Mesenchymal stem cell (in vitro differentiated cells and primary cell): ENCODE results near the gene COIL.
"Not testable (repeated sequence)": the region's sequence is repeated elsewhere in the genome, so short reads cannot be mapped to it uniquely, and the experiment has no call there.

Source experiments
- DNase-seq: peaks from one replicate; pipeline ENCODE4 v3.0.0-alpha.2; 2013
- H2AFZ ChIP-seq: one replicate; pipeline ENCODE4 v1.6.1; 2013; ENCODE audit warnings: low read depth, mild to moderate bottlenecking, control low read depth, inconsistent platforms, low read length, moderate library complexity
- H2AK5ac ChIP-seq: 2 replicates; pipeline ENCODE4 v1.6.1; 2013; ENCODE audit warnings: low read length, moderate library complexity, mild to moderate bottlenecking, inconsistent platforms; ENCODE audit not compliant: severe bottlenecking
- H2BK120ac ChIP-seq: one replicate; pipeline ENCODE4 v1.6.1; 2013; ENCODE audit warnings: low read depth, mild to moderate bottlenecking, inconsistent platforms, low read length, moderate library complexity
- H2BK12ac ChIP-seq, 2 experiments: one replicate each; pipeline ENCODE4 v1.6.1; 2013; ENCODE audit warnings: inconsistent platforms in 2 of 2, low read length in 2 of 2, mild to moderate bottlenecking in 2 of 2, moderate library complexity in 2 of 2, control low read depth in 1 of 2
- H2BK15ac ChIP-seq: one replicate; pipeline ENCODE4 v1.6.1; 2013; ENCODE audit warnings: mild to moderate bottlenecking, low read depth, inconsistent platforms; ENCODE audit not compliant: poor library complexity, severe bottlenecking
- H2BK5ac ChIP-seq: 2 replicates; pipeline ENCODE4 v1.6.1; 2013; ENCODE audit warnings: low read depth, mild to moderate bottlenecking, low read length, control low read depth, inconsistent platforms; ENCODE audit not compliant: poor library complexity, severe bottlenecking
- H3K14ac ChIP-seq, 2 experiments: one replicate each; pipeline ENCODE4 v1.6.1; 2013; ENCODE audit warnings: inconsistent platforms in 2 of 2, low read length in 2 of 2, control low read depth in 1 of 2, mild to moderate bottlenecking in 1 of 2, moderate library complexity in 1 of 2
- H3K18ac ChIP-seq, 2 experiments: one replicate each; pipeline ENCODE4 v1.6.1; 2013; ENCODE audit warnings: inconsistent platforms in 2 of 2, low read length in 2 of 2, control low read depth in 1 of 2, low read depth in 1 of 2, mild to moderate bottlenecking in 1 of 2
- H3K23ac ChIP-seq, 2 experiments: one replicate each; pipeline ENCODE4 v1.6.1; 2013; ENCODE audit warnings: inconsistent platforms in 2 of 2, low read length in 2 of 2, mild to moderate bottlenecking in 2 of 2, moderate library complexity in 2 of 2, control low read depth in 1 of 2
- H3K27ac ChIP-seq: 2 replicates; pipeline ENCODE4 v1.5.1; 2013; ENCODE audit warnings: mild to moderate bottlenecking, moderate library complexity, low read length, control low read depth, inconsistent platforms; ENCODE audit not compliant: poor library complexity, severe bottlenecking
- H3K27me3 ChIP-seq, 2 experiments: 2 replicates each; pipeline versions ENCODE4 v1.6.1 to v1.7.0; 2013; ENCODE audit warnings: low read length in 2 of 2, mild to moderate bottlenecking in 2 of 2, moderate library complexity in 2 of 2, control low read depth in 1 of 2, inconsistent platforms in 1 of 2; ENCODE audit not compliant: control insufficient read depth in 1 of 2, insufficient read depth in 1 of 2
- H3K36me3 ChIP-seq, 2 experiments: 2 replicates each; pipeline versions ENCODE4 v1.6.1 to v1.7.0; 2013; ENCODE audit warnings: low read length in 2 of 2, control low read depth in 1 of 2, inconsistent platforms in 1 of 2, low read depth in 1 of 2, mild to moderate bottlenecking in 1 of 2; ENCODE audit not compliant: insufficient read depth in 2 of 2, control insufficient read depth in 1 of 2
- H3K4ac ChIP-seq, 2 experiments: one replicate each; pipeline ENCODE4 v1.6.1; 2013; ENCODE audit warnings: inconsistent platforms in 2 of 2, low read length in 2 of 2, mild to moderate bottlenecking in 2 of 2, moderate library complexity in 2 of 2, control low read depth in 1 of 2, low read depth in 1 of 2
- H3K4me1 ChIP-seq: 2 replicates; pipeline ENCODE4 v1.6.1; 2013; ENCODE audit warnings: low read depth, low read length, control low read depth; ENCODE audit not compliant: control insufficient read depth, insufficient read depth
- H3K4me2 ChIP-seq: 2 replicates; pipeline ENCODE4 v1.6.1; 2013; ENCODE audit warnings: low read length, mild to moderate bottlenecking, inconsistent platforms; ENCODE audit not compliant: poor library complexity, severe bottlenecking
- H3K4me3 ChIP-seq, 2 experiments: 2 replicates each; pipeline versions ENCODE4 v1.5.1 to v1.7.0; 2013; ENCODE audit warnings: low read length in 2 of 2, mild to moderate bottlenecking in 2 of 2, control low read depth in 1 of 2, low read depth in 1 of 2; ENCODE audit not compliant: insufficient read depth in 1 of 2
- H3K79me1 ChIP-seq: replicated peaks from 2 replicates; pipeline ENCODE4 v1.6.1; 2013; ENCODE audit warnings: mild to moderate bottlenecking, control low read depth, low read length, inconsistent platforms; ENCODE audit not compliant: poor library complexity, severe bottlenecking
- H3K9ac ChIP-seq: 2 replicates; pipeline ENCODE4 v1.7.0; 2013; ENCODE audit warnings: mild to moderate bottlenecking, low read length, moderate library complexity
- H3K9me3 ChIP-seq: 2 replicates; pipeline ENCODE4 v1.7.0; 2013; ENCODE audit warnings: mild to moderate bottlenecking, low read length; ENCODE audit not compliant: control insufficient read depth
- H4K8ac ChIP-seq: one replicate; pipeline ENCODE4 v1.6.1; 2013; ENCODE audit warnings: inconsistent platforms, mild to moderate bottlenecking, low read length, moderate library complexity
- H4K91ac ChIP-seq: one replicate; pipeline ENCODE4 v1.6.1; 2013; ENCODE audit warnings: mild to moderate bottlenecking, low read length, inconsistent platforms
- WGBS: methylation state at CpG from one replicate; pipeline ENCODE4 v1.1.7; 2013; ENCODE audit warnings: mixed read lengths; 5-methylcytosine and 5-hydroxymethylcytosine counted together

Gene COIL

GRCh38 chr17:56943505-56944125 is 17.2 kb downstream of the COIL start:
- Histone ChIP-seq H2AK5ac (no peak overlapping the region), H2BK15ac (no peak overlapping the region), H3K4ac (no peak overlapping the region), H3K4me1 (no peaks in the 10 kb centered on the region), H3K18ac (no peak overlapping the region), H3K27ac (no peak overlapping the region), H2BK12ac (no peak overlapping the region), H4K8ac (no peak overlapping the region), H3K79me1 (peaks cover 14% of the 10 kb centered on the region), H3K14ac (no peak overlapping the region), H3K23ac (no peak overlapping the region), H2BK120ac (no peak overlapping the region), H3K36me3 (peaks cover 30 to 71% of the 10 kb centered on the region in 2 experiments), H3K9me3 (no peaks in the 10 kb centered on the region), H2BK5ac (no peak overlapping the region), H3K27me3 (no peaks in the 10 kb centered on the region), H3K4me2 (no peak overlapping the region), H3K4me3 (no peak overlapping the region), H3K9ac (no peak overlapping the region), H2AFZ (no peak overlapping the region), H4K91ac (no peak overlapping the region)
- WGBS: 79% methylated on average over 8 of the region's 10 CpGs
- peak; percentile 22 for DNase-seq

GRCh38 chr17:56939869-56940484 is 20.9 kb downstream of the COIL start:
- H3K79me1 ChIP-seq: peaks cover 15% of the 10 kb centered on the region
- H2AK5ac ChIP-seq: no peak overlapping the region
- WGBS: 61% methylated on average over 9 of the region's 11 CpGs
- H3K4me1 ChIP-seq: no peaks in the 10 kb centered on the region
- no peak overlapping the region for H3K27ac ChIP-seq
- H3K4me3 ChIP-seq: no peak overlapping the region
- H3K14ac ChIP-seq: no peak overlapping the region
- peak; percentile 77 for DNase-seq
- H3K23ac ChIP-seq: no peak overlapping the region
- no peak overlapping the region for H3K4me2 ChIP-seq
- H2BK12ac ChIP-seq: no peak overlapping the region
- no peak overlapping the region for H3K18ac ChIP-seq
- H2AFZ ChIP-seq: no peak overlapping the region
- no peak overlapping the region for H4K91ac ChIP-seq
- no peaks in the 10 kb centered on the region for H3K9me3 ChIP-seq
- no peak overlapping the region for H4K8ac ChIP-seq
- H2BK120ac ChIP-seq: no peak overlapping the region
- no peak overlapping the region for H3K4ac ChIP-seq
- H3K36me3 ChIP-seq: peaks cover 26 to 66% of the 10 kb centered on the region in 2 experiments
- no peak overlapping the region for H2BK15ac ChIP-seq
- no peaks in the 10 kb centered on the region for H3K27me3 ChIP-seq
- H3K9ac ChIP-seq: no peak overlapping the region
- no peak overlapping the region for H2BK5ac ChIP-seq

- H2BK5ac ChIP-seq, H2BK15ac ChIP-seq, H3K18ac ChIP-seq, H4K8ac ChIP-seq, H3K9ac ChIP-seq, H3K9me3 ChIP-seq, H3K27ac ChIP-seq, H3K27me3 ChIP-seq, H3K14ac ChIP-seq, H3K4me2 ChIP-seq, H3K4me1 ChIP-seq, H2AFZ ChIP-seq, H4K91ac ChIP-seq, H2AK5ac ChIP-seq, DNase-seq, H2BK120ac ChIP-seq, H3K4ac ChIP-seq, H3K4me3 ChIP-seq, H2BK12ac ChIP-seq, H3K23ac ChIP-seq: not testable (repeated sequence)
- 89% methylated on average over 3 of the region's 5 CpGs for WGBS
- peaks cover 13% of the 10 kb centered on the region for H3K79me1 ChIP-seq
- peaks cover 22 to 69% of the 10 kb centered on the region in 2 experiments for H3K36me3 ChIP-seq
Measured at GRCh38 chr17:56938206-56938605, 22.6 kb downstream of the COIL start.

GRCh38 chr17:56937687-56938086 is 23.2 kb downstream of the COIL start:
- Histone ChIP-seq H3K4me1 (no peaks in the 10 kb centered on the region), H3K27me3 (no peaks in the 10 kb centered on the region), H2AFZ (no peak overlapping the region), H3K4ac (no peak overlapping the region), H3K27ac (no peak overlapping the region), H2BK12ac (no peak overlapping the region), H3K9ac (peak overlapping the region; percentile 1), H3K9me3 (no peaks in the 10 kb centered on the region), H3K79me1 (peaks cover 13% of the 10 kb centered on the region), H4K91ac (no peak overlapping the region), H2BK5ac (no peak overlapping the region), H3K4me3 (no peak overlapping the region), H3K4me2 (no peak overlapping the region), H4K8ac (no peak overlapping the region), H3K18ac (no peak overlapping the region), H2AK5ac (no peak overlapping the region), H3K23ac (no peak overlapping the region), H2BK120ac (no peak overlapping the region), H3K14ac (no peak overlapping the region), H3K36me3 (peaks cover 27 to 64% of the 10 kb centered on the region in 2 experiments), H2BK15ac (no peak overlapping the region)
- 86% methylated on average over 2 of the region's 2 CpGs for WGBS
- peak; percentile 28 for DNase-seq
